ENCODE data around the gene ESRRA.

DNA sequence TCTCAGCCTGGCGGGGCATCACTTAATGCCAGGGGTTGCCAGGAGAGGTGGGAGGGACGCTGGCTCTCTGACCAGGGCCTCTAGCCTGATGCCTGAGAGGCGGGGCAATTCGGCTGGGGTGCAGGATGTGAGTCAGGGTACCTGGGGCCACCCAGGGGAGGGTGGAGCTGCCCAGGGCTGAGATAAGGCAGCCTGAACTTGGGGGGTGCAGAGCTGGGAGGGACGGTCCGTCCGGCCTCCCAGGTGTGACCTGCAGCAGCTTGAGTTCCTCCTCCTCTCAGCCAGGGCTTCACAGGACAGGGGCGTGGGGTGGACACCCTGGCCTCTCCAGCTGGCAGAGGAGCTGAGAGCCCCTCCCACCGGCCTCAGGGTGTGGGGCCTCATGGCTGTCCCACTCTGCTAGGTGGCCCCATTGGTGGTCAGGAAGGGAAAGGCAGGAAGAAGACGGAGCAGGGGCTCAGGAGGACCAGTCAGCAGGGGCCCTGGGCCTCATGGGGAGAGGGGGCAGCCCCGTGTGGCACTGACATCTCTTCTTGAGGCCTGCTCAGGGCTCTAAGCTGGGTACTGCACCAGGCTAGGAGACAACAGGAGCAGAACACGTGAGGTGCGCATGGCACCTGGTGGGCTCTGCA, 52.7 kb downstream of the ESRRA start:
- TF ChIP-seq, protein P1, sequence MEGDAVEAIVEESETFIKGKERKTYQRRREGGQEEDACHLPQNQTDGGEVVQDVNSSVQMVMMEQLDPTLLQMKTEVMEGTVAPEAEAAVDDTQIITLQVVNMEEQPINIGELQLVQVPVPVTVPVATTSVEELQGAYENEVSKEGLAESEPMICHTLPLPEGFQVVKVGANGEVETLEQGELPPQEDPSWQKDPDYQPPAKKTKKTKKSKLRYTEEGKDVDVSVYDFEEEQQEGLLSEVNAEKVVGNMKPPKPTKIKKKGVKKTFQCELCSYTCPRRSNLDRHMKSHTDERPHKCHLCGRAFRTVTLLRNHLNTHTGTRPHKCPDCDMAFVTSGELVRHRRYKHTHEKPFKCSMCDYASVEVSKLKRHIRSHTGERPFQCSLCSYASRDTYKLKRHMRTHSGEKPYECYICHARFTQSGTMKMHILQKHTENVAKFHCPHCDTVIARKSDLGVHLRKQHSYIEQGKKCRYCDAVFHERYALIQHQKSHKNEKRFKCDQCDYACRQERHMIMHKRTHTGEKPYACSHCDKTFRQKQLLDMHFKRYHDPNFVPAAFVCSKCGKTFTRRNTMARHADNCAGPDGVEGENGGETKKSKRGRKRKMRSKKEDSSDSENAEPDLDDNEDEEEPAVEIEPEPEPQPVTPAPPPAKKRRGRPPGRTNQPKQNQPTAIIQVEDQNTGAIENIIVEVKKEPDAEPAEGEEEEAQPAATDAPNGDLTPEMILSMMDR (IDR thresholded peaks at IDR 0.05) = no peak
- TF ChIP-seq POLR2A (IDR thresholded peaks at IDR 0.05) = no peak
